Activated T-cell treated with anti-CD3 and anti-CD28 coated beads, Interleukin-2, amount 50 U/mL, for 72 hours (primary cell): ENCODE results near the gene ACSL5. TPM values are rescaled to one million over a fixed set of nuclear protein-coding genes. Genes with fewer than 3 reads are reported as not detected.
"Not testable (repeated sequence)": the region's sequence is repeated elsewhere in the genome, so short reads cannot be mapped to it uniquely, and the experiment has no call there.

ENCODE experiments used
- ATAC-seq, 2 donors: fragments of 150-1000 bp; cut with Tn5 transposase; replicated peaks in 1 of 2; 2 replicates each; pipeline ENCODE4 v1.10.0; 2021; ENCODE audit warnings: moderate library complexity in 2 of 2, mild to moderate bottlenecking in 1 of 2
- DNase-seq, 2 donors: peaks; one replicate each; pipeline ENCODE4 v3.0.0; 2021 to 2022; ENCODE audit warnings: mixed read lengths in 1 of 2
- H3K27ac Mint-ChIP-seq: one replicate; pipeline ENCODE4 v1.8.0; 2022; ENCODE audit warnings: mild to moderate bottlenecking, moderate library complexity, mixed read lengths
- H3K27me3 Mint-ChIP-seq: one replicate; pipeline ENCODE4 v1.8.0; 2022; ENCODE audit warnings: low read depth, mixed read lengths
- H3K36me3 Mint-ChIP-seq, 2 donors: one replicate each; pipeline ENCODE4 v1.8.0; 2022; ENCODE audit warnings: mixed read lengths in 2 of 2, mild to moderate bottlenecking in 1 of 2; ENCODE audit not compliant: insufficient read depth in 2 of 2
- H3K4me1 Mint-ChIP-seq: one replicate; pipeline ENCODE4 v1.8.0; 2022; ENCODE audit warnings: low read depth, mixed read lengths
- H3K4me3 Mint-ChIP-seq, 2 donors: one replicate each; pipeline ENCODE4 v1.8.0; 2022; ENCODE audit warnings: mild to moderate bottlenecking in 2 of 2, mixed read lengths in 2 of 2, moderate library complexity in 2 of 2
- H3K9me3 Mint-ChIP-seq, 2 donors: one replicate each; pipeline ENCODE4 v1.8.0; 2022; ENCODE audit warnings: mixed read lengths in 2 of 2
- total RNA-seq, 2 donors: library from RNA; stranded (reverse); gene quantifications; one replicate each; pipeline ENCODE4 v1.2.3, GENCODE V29; 2022

The ACSL5 gene
- total RNA-seq, 2 donors from 2014 or later = 49.5 to 54.5 TPM

GRCh38 chr10:112360308-112361270 lies 13.3 kb upstream of the ACSL5 start:
- no peaks in the 10 kb centered on the region for H3K36me3 Mint-ChIP-seq
- ATAC-seq = no peak
- H3K4me1 Mint-ChIP-seq = no peaks in the 10 kb centered on the region
- no peaks in the 10 kb centered on the region for H3K27me3 Mint-ChIP-seq
- no peak for DNase-seq
- H3K4me3 Mint-ChIP-seq = no peak overlapping the region
- H3K9me3 Mint-ChIP-seq = no peaks in the 10 kb centered on the region
- no peak overlapping the region for H3K27ac Mint-ChIP-seq

GRCh38 chr10:112361951-112362751 lies 11.8 kb upstream of the ACSL5 start:
- Mint-ChIP-seq H3K27ac (no peak overlapping the region), H3K4me1 (no peaks in the 10 kb centered on the region), H3K27me3 (no peaks in the 10 kb centered on the region), H3K36me3 (no peaks in the 10 kb centered on the region), H3K9me3 (no peaks in the 10 kb centered on the region), H3K4me3 (no peak overlapping the region)
- DNase-seq (no peak), ATAC-seq (no peak)

GRCh38 chr10:112362833-112363232 lies 11.1 kb upstream of the ACSL5 start:
- Mint-ChIP-seq H3K27me3 (no peaks in the 10 kb centered on the region), H3K36me3 (no peaks in the 10 kb centered on the region), H3K4me1 (no peaks in the 10 kb centered on the region), H3K9me3 (no peaks in the 10 kb centered on the region), H3K4me3 (no peak overlapping the region), H3K27ac (no peak overlapping the region)
- ATAC-seq = no peak
- DNase-seq = no peak

- H3K27ac Mint-ChIP-seq = no peak overlapping the region
- peaks cover 3% of the 10 kb centered on the region for H3K4me1 Mint-ChIP-seq
- ATAC-seq = no peak
- no peaks in the 10 kb centered on the region for H3K36me3 Mint-ChIP-seq
- DNase-seq = no peak
- no peaks in the 10 kb centered on the region for H3K27me3 Mint-ChIP-seq
- H3K4me3 Mint-ChIP-seq = no peak overlapping the region
- H3K9me3 Mint-ChIP-seq = no peaks in the 10 kb centered on the region
These were observed 9.9 kb upstream of the ACSL5 start for GRCh38 chr10:112363696-112364688.

- H3K36me3 Mint-ChIP-seq = no peaks in the 10 kb centered on the region
- no peak for DNase-seq
- peak in 1 of 2 donors; percentile 25 for ATAC-seq
- H3K27ac Mint-ChIP-seq = no peak overlapping the region
- H3K4me3 Mint-ChIP-seq = no peak overlapping the region
- no peaks in the 10 kb centered on the region for H3K27me3 Mint-ChIP-seq
- H3K9me3 Mint-ChIP-seq = no peaks in the 10 kb centered on the region
- H3K4me1 Mint-ChIP-seq = peaks cover 8% of the 10 kb centered on the region
These were observed 8.9 kb upstream of the ACSL5 start for GRCh38 chr10:112365014-112365432.

- H3K9me3 Mint-ChIP-seq = no peaks in the 10 kb centered on the region
- no peak overlapping the region for H3K27ac Mint-ChIP-seq
- ATAC-seq (no peak), DNase-seq (no peak)
- no peak overlapping the region for H3K4me3 Mint-ChIP-seq
- peaks cover 8% of the 10 kb centered on the region for H3K4me1 Mint-ChIP-seq
- H3K27me3 Mint-ChIP-seq = no peaks in the 10 kb centered on the region
- H3K36me3 Mint-ChIP-seq = no peaks in the 10 kb centered on the region
These were observed 8.5 kb upstream of the ACSL5 start for GRCh38 chr10:112365451-112365850.

- peaks cover 0 to 2% of the 10 kb centered on the region in 2 donors for H3K9me3 Mint-ChIP-seq
- H3K27me3 Mint-ChIP-seq = no peaks in the 10 kb centered on the region
- H3K36me3 Mint-ChIP-seq = peaks cover 0 to 2% of the 10 kb centered on the region in 2 donors
- H3K27ac Mint-ChIP-seq = no peak overlapping the region
- no peak overlapping the region for H3K4me3 Mint-ChIP-seq
- no peak for DNase-seq
- H3K4me1 Mint-ChIP-seq = peaks cover 8% of the 10 kb centered on the region
- no peak for ATAC-seq
These were observed 6.9 kb upstream of the ACSL5 start for GRCh38 chr10:112366992-112367391.

- DNase-seq (no peak), ATAC-seq (no peak)
- Mint-ChIP-seq H3K36me3 (peaks cover 0 to 2% of the 10 kb centered on the region in 2 donors), H3K27ac (no peak overlapping the region), H3K27me3 (no peaks in the 10 kb centered on the region), H3K4me1 (peaks cover 8% of the 10 kb centered on the region), H3K4me3 (no peak overlapping the region), H3K9me3 (peaks cover 2% of the 10 kb centered on the region in 2 donors)
These were observed 6.4 kb upstream of the ACSL5 start for GRCh38 chr10:112367516-112367915.

GRCh38 chr10:112369495-112370423 lies 4.2 kb upstream of the ACSL5 start:
- Mint-ChIP-seq H3K36me3 (peaks cover 0 to 2% of the 10 kb centered on the region in 2 donors), H3K9me3 (peaks cover 2% of the 10 kb centered on the region in 2 donors), H3K4me1 (peaks cover 18% of the 10 kb centered on the region), H3K27me3 (no peaks in the 10 kb centered on the region), H3K4me3 (no peak overlapping the region), H3K27ac (no peak overlapping the region)
- ATAC-seq (peak; percentile 36 to 75), DNase-seq (peak in 1 of 2 donors; percentile 12)

- Mint-ChIP-seq H3K4me3 (no peak overlapping the region), H3K27ac (no peak overlapping the region), H3K4me1 (peaks cover 24% of the 10 kb centered on the region), H3K9me3 (peaks cover 2% of the 10 kb centered on the region in 2 donors), H3K36me3 (peaks cover 0 to 2% of the 10 kb centered on the region in 2 donors), H3K27me3 (no peaks in the 10 kb centered on the region)
- no peak for ATAC-seq
- DNase-seq = no peak
These were observed 3.5 kb upstream of the ACSL5 start for GRCh38 chr10:112370424-112370819.

- not testable (repeated sequence) for DNase-seq, ATAC-seq, H3K27me3 Mint-ChIP-seq, H3K27ac Mint-ChIP-seq, H3K36me3 Mint-ChIP-seq, H3K4me3 Mint-ChIP-seq, H3K9me3 Mint-ChIP-seq
- peaks cover 33% of the 10 kb centered on the region for H3K4me1 Mint-ChIP-seq
These were observed 2.6 kb upstream of the ACSL5 start for GRCh38 chr10:112371326-112371725.
